ENCODE data around the gene CIROP. TPM values are rescaled to one million over a fixed set of nuclear protein-coding genes. Genes with fewer than 3 reads are reported as not detected.

CIROP gene
- total and polyA plus RNA-seq, 9 of the 15 experiments (the other 6 are each of a cell fraction or from before 2014, with no cell fraction given) = not detected

- TF ChIP-seq E2F4 (CRISPR knock-in tag; IDR thresholded peaks at IDR 0.05; ENCODE audit: low read depth) = no peak
- TF ChIP-seq IRF1 (CRISPR knock-in tag; IDR thresholded peaks at IDR 0.05; ENCODE audit: borderline replicate concordance) = no peak
- TF ChIP-seq EWSR1 (IDR thresholded peaks at IDR 0.05; ENCODE audit: borderline replicate concordance, low read depth, partially characterized antibody) = no peak
- TF ChIP-seq BACH1 (tag; IDR thresholded peaks at IDR 0.05) = no peak
- TF ChIP-seq RB1 (IDR thresholded peaks at IDR 0.05; ENCODE audit: low read depth) = peak; percentile 94
- TF ChIP-seq MAFG (tag; conservative IDR thresholded peaks at IDR 0.05) = no peak; the same call in 1 of the 2 replicates
- TF ChIP-seq MBD2 (IDR thresholded peaks at IDR 0.05; ENCODE audit: borderline replicate concordance, low read depth) = no peak
- no peak for TF ChIP-seq ADNP (tag; IDR thresholded peaks at IDR 0.05)
- no peak for TF ChIP-seq PTRF (tag; IDR thresholded peaks at IDR 0.05)
- TF ChIP-seq CBX8 (IDR thresholded peaks at IDR 0.05; ENCODE audit: borderline replicate concordance, extremely low read depth, low read depth, low read length, poor library complexity, severe bottlenecking) = no peak
- peak; percentile 54 for TF ChIP-seq SMARCA4 (IDR thresholded peaks at IDR 0.05)
- no peak for TF ChIP-seq NR3C1 (CRISPR knock-in tag; IDR thresholded peaks at IDR 0.05)
- TF ChIP-seq ZNF184 (CRISPR knock-in tag; IDR thresholded peaks at IDR 0.05) = no peak
- TF ChIP-seq ZNF175 (CRISPR knock-in tag; IDR thresholded peaks at IDR 0.05; ENCODE audit: low read depth) = peak; percentile 38; the same call in 1 of the 2 replicates
- TF ChIP-seq PRPF4 (IDR thresholded peaks at IDR 0.05; ENCODE audit: insufficient read depth, low read depth, low read length, poor library complexity, severe bottlenecking) = no peak
- TF ChIP-seq CBFA2T2 (conservative IDR thresholded peaks at IDR 0.05) = peak; percentile 95
- TF ChIP-seq HMBOX1 (IDR thresholded peaks at IDR 0.05) = no peak
- TF ChIP-seq SIRT6 (IDR thresholded peaks at IDR 0.05; ENCODE audit: low read depth, low read length) = no peak
- TF ChIP-seq ZNF785 (CRISPR knock-in tag; IDR thresholded peaks at IDR 0.05) = no peak
- TF ChIP-seq MTA1 (IDR thresholded peaks at IDR 0.05; ENCODE audit: borderline replicate concordance) = no peak
- no peak for TF ChIP-seq ZNF23 (CRISPR knock-in tag; IDR thresholded peaks at IDR 0.05)
- TF ChIP-seq KDM2B (CRISPR knock-in tag; IDR thresholded peaks at IDR 0.05) = no peak
- no peak for TF ChIP-seq BRD9 (IDR thresholded peaks at IDR 0.05; ENCODE audit: low read depth, partially characterized antibody)
- TF ChIP-seq POLR2AphosphoS5 (IDR thresholded peaks at IDR 0.05; ENCODE audit: control insufficient read depth, insufficient read depth, low read depth, low read length) = peak; percentile 92
- TF ChIP-seq CSDE1 (IDR thresholded peaks at IDR 0.05) = no peak
These were observed 15.9 kb upstream of the CIROP start (continued) for GRCh38 chr14:23120541-23121251.

Data from K562 (cell line).